HG03095 (cell line): ENCODE measurements around the gene ZNF865.

Experiments
- ATAC-seq: cut with Tn5 transposase; IDR thresholded peaks from one replicate; pipeline ENCODE4 v1.9.1; 2021; ENCODE audit warnings: moderate library complexity; ENCODE audit not compliant: unreplicated experiment

ZNF865 gene

GRCh38 chr19:55603581-55604292 lies 1.7 kb upstream of the ZNF865 start:
- ATAC-seq: no peak

GRCh38 chr19:55605207-55605636 lies 225 bp upstream of the ZNF865 start:
- peak; percentile 45 for ATAC-seq

GRCh38 chr19:55606471-55606787 lies 982 bp downstream of the ZNF865 start:
- no peak for ATAC-seq

- no peak for ATAC-seq
Observed at GRCh38 chr19:55606817-55607216, 1.4 kb downstream of the ZNF865 start.

- ATAC-seq: no peak
Observed at GRCh38 chr19:55609326-55609725, 3.9 kb downstream of the ZNF865 start.

- no peak for ATAC-seq
Observed at GRCh38 chr19:55611300-55611982, 6.0 kb downstream of the ZNF865 start.

GRCh38 chr19:55611983-55612645 lies 6.7 kb downstream of the ZNF865 start:
- no peak for ATAC-seq

- no peak for ATAC-seq
Observed at GRCh38 chr19:55613396-55613795, 7.9 kb downstream of the ZNF865 start.

- ATAC-seq: no peak
Observed at GRCh38 chr19:55613930-55614710, 8.7 kb downstream of the ZNF865 start.

GRCh38 chr19:55614711-55615542 lies 9.5 kb downstream of the ZNF865 start:
- no peak for ATAC-seq

- no peak for ATAC-seq
Observed at GRCh38 chr19:55615543-55616394, 10.3 kb downstream of the ZNF865 start.

- ATAC-seq: no peak
Observed at GRCh38 chr19:55616395-55616875, 11.0 kb downstream of the ZNF865 start.

GRCh38 chr19:55617426-55617825 lies 12.0 kb downstream of the ZNF865 start:
- no peak for ATAC-seq

GRCh38 chr19:55618426-55618825 lies 13.0 kb downstream of the ZNF865 start:
- no peak for ATAC-seq

- no peak for ATAC-seq
Observed at GRCh38 chr19:55619286-55619685, 13.8 kb downstream of the ZNF865 start.

GRCh38 chr19:55620410-55621204 lies 15.2 kb downstream of the ZNF865 start:
- no peak for ATAC-seq

GRCh38 chr19:55621205-55621672 lies 15.8 kb downstream of the ZNF865 start:
- ATAC-seq: no peak

GRCh38 chr19:55621673-55622231 lies 16.3 kb downstream of the ZNF865 start:
- no peak for ATAC-seq
